ENCODE measurements around the gene PDZD2. TPM values are rescaled to one million over a fixed set of nuclear protein-coding genes. Genes with fewer than 3 reads are reported as not detected.
A peak's percentile ranks its signal among the peaks of the same experiment; 100 is the strongest.

PDZD2 gene
- total and polyA plus RNA-seq, 8 donors: under 0.01 to 61.3 (median 5.8) TPM

DNA sequence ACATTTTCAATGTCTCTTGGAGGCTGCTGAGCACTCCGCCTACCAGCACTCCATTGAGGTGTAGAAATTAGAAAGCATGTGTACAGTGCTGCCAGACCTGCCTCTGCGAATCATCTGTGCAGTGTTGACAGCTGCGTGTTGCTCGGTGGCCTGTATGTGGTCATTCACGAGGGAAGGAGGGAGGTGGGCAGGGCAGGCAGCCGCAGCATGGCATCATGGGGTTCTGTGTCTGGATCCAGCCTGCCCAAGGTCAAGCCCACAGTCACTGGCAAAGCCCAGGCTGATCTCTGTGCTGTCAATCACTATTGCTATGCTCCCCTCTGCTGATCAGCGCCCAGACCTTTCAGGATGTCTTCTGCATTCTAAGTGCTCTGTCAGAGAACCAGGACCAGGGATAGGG is 8.0 kb upstream of the PDZD2 start:
- H3K36me3 ChIP-seq: no peaks in the 10 kb centered on the region
- no peaks in the 10 kb centered on the region for H3K4me1 ChIP-seq
- no peaks in the 10 kb centered on the region for H3K9me3 ChIP-seq
- TF ChIP-seq POLR2A (IDR thresholded peaks at IDR 0.05): no peak
- no peak for TF ChIP-seq CTCF (IDR thresholded peaks at IDR 0.05)
- TF ChIP-seq POLR2AphosphoS5 (IDR thresholded peaks at IDR 0.05): no peak
- TF ChIP-seq EP300 (IDR thresholded peaks at IDR 0.05): no peak
- 63 to 85% (median 73%) methylated on average over 7 of the region's 7 CpGs for WGBS, 5 donors
- H3K4me3 ChIP-seq: no peak overlapping the region
- DNase-seq: peak in 1 of 2 donors; percentile 58
- H3K27me3 ChIP-seq: peaks cover 0 to 7% (median 0%) of the 10 kb centered on the region in 3 donors
- intact Hi-C loops (cut with DNase I; ENCODE audit: low total_unique reads): no loop called here
- H3K27ac ChIP-seq: no peak overlapping the region

DNA sequence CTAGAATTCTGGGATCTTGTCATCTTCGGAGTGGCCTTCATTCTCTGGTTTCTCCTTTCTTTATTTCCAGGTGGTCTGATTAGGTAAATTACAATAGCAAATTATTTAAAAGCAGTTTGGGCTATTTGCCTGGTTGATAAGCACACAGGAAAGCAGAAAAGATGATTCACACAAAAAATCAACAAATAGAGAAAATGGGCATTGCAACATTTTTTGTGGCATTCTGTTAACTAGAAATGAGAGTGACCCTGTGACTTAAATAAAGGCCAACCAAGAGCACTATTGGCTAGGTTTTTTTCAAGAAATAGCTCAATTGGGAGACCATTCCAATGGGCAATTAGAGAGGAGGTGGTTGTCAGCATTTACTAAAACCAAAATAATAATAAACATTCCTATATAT is 6.5 kb upstream of the PDZD2 start:
- Histone ChIP-seq H3K36me3 (no peaks in the 10 kb centered on the region), H3K4me1 (no peaks in the 10 kb centered on the region), H3K27ac (no peak overlapping the region), H3K27me3 (peaks cover 0 to 7% (median 0%) of the 10 kb centered on the region in 3 donors), H3K4me3 (no peak overlapping the region), H3K9me3 (no peaks in the 10 kb centered on the region)
- no peak for TF ChIP-seq CTCF (IDR thresholded peaks at IDR 0.05)
- no peak for TF ChIP-seq POLR2AphosphoS5 (IDR thresholded peaks at IDR 0.05)
- no peak for TF ChIP-seq POLR2A (IDR thresholded peaks at IDR 0.05)
- no peak for TF ChIP-seq EP300 (IDR thresholded peaks at IDR 0.05)
- intact Hi-C loops (cut with DNase I; ENCODE audit: low total_unique reads): no loop called here
- DNase-seq: no peak
- 67 to 90% (median 79%) methylated on average over 1 of the region's 1 CpG for WGBS, 5 donors

- peaks cover 0 to 22% (median 10%) of the 10 kb centered on the region in 3 donors for H3K27me3 ChIP-seq
- no peaks in the 10 kb centered on the region for H3K9me3 ChIP-seq
- no peak overlapping the region for H3K27ac ChIP-seq
- DNase-seq: no peak
- intact Hi-C loops (cut with DNase I; ENCODE audit: low total_unique reads): no loop called here
- no peak for TF ChIP-seq EP300 (IDR thresholded peaks at IDR 0.05)
- no peak for TF ChIP-seq CTCF (IDR thresholded peaks at IDR 0.05)
- no peak for TF ChIP-seq POLR2AphosphoS5 (IDR thresholded peaks at IDR 0.05)
- no peak for TF ChIP-seq POLR2A (IDR thresholded peaks at IDR 0.05)
- H3K4me3 ChIP-seq: no peak overlapping the region
- peaks cover 6 to 19% (median 16%) of the 10 kb centered on the region in 4 donors for H3K4me1 ChIP-seq
- no peaks in the 10 kb centered on the region for H3K36me3 ChIP-seq
- 21 to 43% (median 35%) methylated on average over 1 of the region's 1 CpG for WGBS, 5 donors
Measured at GRCh38 chr5:31635446-31635845, 3.5 kb upstream of the PDZD2 start.

DNA sequence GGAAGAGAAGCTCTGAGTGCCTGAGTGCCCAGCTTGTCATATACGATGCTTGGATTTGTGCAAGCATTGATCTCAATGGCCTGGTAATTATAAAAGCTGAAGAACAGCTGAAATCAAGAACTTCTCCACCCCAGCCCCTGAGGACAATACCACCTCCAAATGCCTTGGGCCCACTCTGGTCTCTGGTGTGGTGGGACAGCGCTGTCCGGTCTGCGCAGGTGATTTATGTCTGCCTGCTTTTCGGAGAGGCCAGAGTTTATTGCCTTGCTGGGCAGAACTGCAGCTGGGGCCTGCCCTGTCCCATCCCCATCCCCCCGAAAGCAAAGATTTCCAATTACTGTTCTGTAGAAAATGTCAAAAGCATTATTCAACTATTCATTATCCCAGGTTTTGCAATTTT is 1.1 kb upstream of the PDZD2 start:
- DNase-seq: no peak
- H3K27ac ChIP-seq: no peak overlapping the region
- peaks cover 0 to 28% (median 10%) of the 10 kb centered on the region in 3 donors for H3K27me3 ChIP-seq
- no peak for TF ChIP-seq POLR2A (IDR thresholded peaks at IDR 0.05)
- no peak for TF ChIP-seq EP300 (IDR thresholded peaks at IDR 0.05)
- H3K36me3 ChIP-seq: no peaks in the 10 kb centered on the region
- no peak overlapping the region for H3K4me3 ChIP-seq
- H3K4me1 ChIP-seq: peaks cover 6 to 19% (median 16%) of the 10 kb centered on the region in 4 donors
- 94 to 96% (median 94%) methylated on average over 6 of the region's 6 CpGs for WGBS, 5 donors
- intact Hi-C loops (cut with DNase I; ENCODE audit: low total_unique reads): no loop called here
- no peaks in the 10 kb centered on the region for H3K9me3 ChIP-seq

DNA sequence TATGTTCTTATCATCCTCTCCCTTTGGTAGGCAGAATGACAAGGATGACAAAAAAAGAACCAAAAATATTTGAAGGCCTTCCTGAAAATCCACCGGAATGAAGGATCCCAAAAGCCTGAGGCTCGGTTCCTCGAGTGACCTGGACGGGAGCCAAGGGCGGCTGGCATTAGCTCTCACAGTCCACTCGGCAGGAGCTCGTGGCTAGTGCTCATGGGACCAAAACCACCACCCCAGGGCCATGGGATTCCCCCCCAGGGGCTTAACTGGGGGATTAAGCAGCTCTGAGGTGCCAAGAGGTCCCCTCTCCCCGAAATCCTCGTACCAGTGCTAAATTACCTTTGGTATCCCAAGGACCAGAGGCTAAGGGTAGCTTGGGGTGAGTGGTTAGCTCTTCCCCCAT is 586 bp upstream of the PDZD2 start:
- Histone ChIP-seq H3K27ac (peak overlapping the region in 2 of 5 donors; percentile 14 to 40), H3K4me1 (peaks cover 6 to 19% (median 16%) of the 10 kb centered on the region in 4 donors), H3K27me3 (peaks cover 0 to 28% (median 10%) of the 10 kb centered on the region in 3 donors), H3K36me3 (no peaks in the 10 kb centered on the region), H3K4me3 (peak overlapping the region; percentile 60 to 87 (median 73)), H3K9me3 (no peaks in the 10 kb centered on the region)
- WGBS, 5 donors: 16 to 22% (median 19%) methylated on average over 8 to 9 of the region's 9 CpGs
- DNase-seq: peak in 1 of 2 donors; percentile 33
- TF ChIP-seq POLR2AphosphoS5 (IDR thresholded peaks at IDR 0.05): no peak
- intact Hi-C loops (cut with DNase I; ENCODE audit: low total_unique reads): no loop called here

Measured in stomach (tissue), 9 donors.